Endodermal cell (in vitro differentiated cells): Measurements from ENCODE around the gene SLC44A1. TPM values are rescaled to one million over a fixed set of nuclear protein-coding genes. Genes with fewer than 3 reads are reported as not detected.

Experiments used
- DNase-seq: peaks from one replicate; pipeline ENCODE4 v3.0.0-alpha.2; 2017
- H3K27ac ChIP-seq: 2 replicates; pipeline ENCODE4 v1.5.1; 2013; ENCODE audit warnings: mild to moderate bottlenecking, low read depth, low read length, moderate library complexity
- H3K27me3 ChIP-seq: 2 replicates; pipeline ENCODE4 v1.6.1; 2013; ENCODE audit warnings: mild to moderate bottlenecking, low read length, moderate library complexity; ENCODE audit not compliant: insufficient read depth, control insufficient read depth, poor library complexity, severe bottlenecking
- H3K36me3 ChIP-seq: 2 replicates; pipeline ENCODE4 v1.7.0; 2013; ENCODE audit warnings: mild to moderate bottlenecking, low read length, moderate library complexity; ENCODE audit not compliant: control insufficient read depth, insufficient read depth
- H3K4me1 ChIP-seq: one replicate; pipeline ENCODE4 v1.7.0; 2013; ENCODE audit warnings: low read length; ENCODE audit not compliant: control insufficient read depth, insufficient read depth
- H3K4me3 ChIP-seq: 2 replicates; pipeline ENCODE4 v1.5.1; 2013; ENCODE audit warnings: mild to moderate bottlenecking, low read length, moderate library complexity
- H3K9ac ChIP-seq: 2 replicates; pipeline ENCODE4 v1.6.1; 2013; ENCODE audit warnings: mild to moderate bottlenecking, low read length, moderate library complexity; ENCODE audit not compliant: poor library complexity, severe bottlenecking; ENCODE audit errors: extremely low read depth
- H3K9me3 ChIP-seq: 2 replicates; pipeline ENCODE4 v1.6.1; 2013; ENCODE audit warnings: mild to moderate bottlenecking, low read length, moderate library complexity; ENCODE audit not compliant: control insufficient read depth
- H3K27ac Mint-ChIP-seq: 2 replicates; pipeline ENCODE4 v1.8.0; 2020; ENCODE audit warnings: mixed read lengths
- H3K27me3 Mint-ChIP-seq: 2 replicates; pipeline ENCODE4 v1.8.0; 2021; ENCODE audit warnings: mild to moderate bottlenecking, mixed read lengths; ENCODE audit not compliant: insufficient read depth
- H3K36me3 Mint-ChIP-seq: 2 replicates; pipeline ENCODE4 v1.8.0; 2020; ENCODE audit warnings: low read depth, mixed read lengths
- H3K4me1 Mint-ChIP-seq: 2 replicates; pipeline ENCODE4 v1.8.0; 2020; ENCODE audit warnings: mixed read lengths
- H3K4me3 Mint-ChIP-seq: 2 replicates; pipeline ENCODE4 v1.8.0; 2020; ENCODE audit warnings: mild to moderate bottlenecking, moderate library complexity, mixed read lengths
- H3K9me3 Mint-ChIP-seq: 2 replicates; pipeline ENCODE4 v1.8.0; 2020; ENCODE audit warnings: mild to moderate bottlenecking, mixed read lengths
- WGBS, 2 experiments: methylation state at CpG; one replicate each; pipeline versions ENCODE4 v1.1.5 to v1.1.7; 2013; ENCODE audit warnings: missing lambda C conversion rate in 2 of 2, mixed read lengths in 1 of 2; ENCODE audit not compliant: insufficient coverage in 1 of 2, insufficient read length in 1 of 2; 5-methylcytosine and 5-hydroxymethylcytosine counted together
- total RNA-seq, 2 donors: library from RNA; stranded (reverse); fragmentation: NEBNext Ultra II Directional in 1 of 2; extraction: Animal tissue kit (Norgen Biotek cat#: 25700) in 1 of 2; gene quantifications; 2 replicates in 1 of 2; 3 replicates in 1 of 2; pipeline ENCODE4 v1.2.1, GENCODE V29; 2021
- TF ChIP-seq, protein P1 (sequence below): fragments of 200-600 bp; sonication (generic); conservative IDR thresholded peaks from 2 replicates; pipeline ENCODE4 v1.5.0; 2021; ENCODE audit warnings: antibody characterized with exemption, mild to moderate bottlenecking

SLC44A1 gene
- total RNA-seq, 2 donors from 2014 or later = 69.7 to 73.4 TPM

DNA sequence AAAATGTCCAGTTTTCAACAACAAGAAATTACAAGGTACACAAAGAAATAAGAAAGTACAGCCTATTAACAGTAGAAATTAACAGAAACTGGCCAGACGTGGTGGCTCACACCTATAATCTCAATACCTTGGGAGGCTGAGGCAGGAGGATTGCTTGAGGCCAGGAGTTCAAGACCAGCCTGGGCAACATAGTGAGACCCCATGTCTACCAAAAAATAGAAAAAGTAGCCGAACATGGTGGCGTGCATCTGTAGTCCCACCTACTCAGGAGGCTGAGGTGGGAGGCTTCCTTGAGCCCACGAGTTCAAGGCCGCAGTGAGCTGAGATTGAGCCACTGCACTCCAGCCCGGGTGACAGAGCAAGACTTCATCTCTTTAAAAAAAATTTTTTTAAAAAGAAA is 161.9 kb downstream of the SLC44A1 start:
- Mint-ChIP-seq H3K36me3 (peaks cover 1% of the 10 kb centered on the region), H3K4me3 (no peak overlapping the region), H3K27ac (no peak overlapping the region), H3K9me3 (peaks cover 5% of the 10 kb centered on the region), H3K27me3 (no peaks in the 10 kb centered on the region), H3K4me1 (peaks cover 27% of the 10 kb centered on the region)
- TF ChIP-seq, protein P1, sequence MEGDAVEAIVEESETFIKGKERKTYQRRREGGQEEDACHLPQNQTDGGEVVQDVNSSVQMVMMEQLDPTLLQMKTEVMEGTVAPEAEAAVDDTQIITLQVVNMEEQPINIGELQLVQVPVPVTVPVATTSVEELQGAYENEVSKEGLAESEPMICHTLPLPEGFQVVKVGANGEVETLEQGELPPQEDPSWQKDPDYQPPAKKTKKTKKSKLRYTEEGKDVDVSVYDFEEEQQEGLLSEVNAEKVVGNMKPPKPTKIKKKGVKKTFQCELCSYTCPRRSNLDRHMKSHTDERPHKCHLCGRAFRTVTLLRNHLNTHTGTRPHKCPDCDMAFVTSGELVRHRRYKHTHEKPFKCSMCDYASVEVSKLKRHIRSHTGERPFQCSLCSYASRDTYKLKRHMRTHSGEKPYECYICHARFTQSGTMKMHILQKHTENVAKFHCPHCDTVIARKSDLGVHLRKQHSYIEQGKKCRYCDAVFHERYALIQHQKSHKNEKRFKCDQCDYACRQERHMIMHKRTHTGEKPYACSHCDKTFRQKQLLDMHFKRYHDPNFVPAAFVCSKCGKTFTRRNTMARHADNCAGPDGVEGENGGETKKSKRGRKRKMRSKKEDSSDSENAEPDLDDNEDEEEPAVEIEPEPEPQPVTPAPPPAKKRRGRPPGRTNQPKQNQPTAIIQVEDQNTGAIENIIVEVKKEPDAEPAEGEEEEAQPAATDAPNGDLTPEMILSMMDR = no peak
- Histone ChIP-seq H3K27ac (no peak overlapping the region), H3K4me3 (no peak overlapping the region), H3K27me3 (no peaks in the 10 kb centered on the region), H3K4me1 (peaks cover 5% of the 10 kb centered on the region), H3K9ac (no peak overlapping the region), H3K36me3 (no peaks in the 10 kb centered on the region), H3K9me3 (peaks cover 8% of the 10 kb centered on the region)
- DNase-seq = no peak
- 90 to 92% methylated on average over 6 of the region's 6 CpGs for WGBS, 2 experiments

DNA sequence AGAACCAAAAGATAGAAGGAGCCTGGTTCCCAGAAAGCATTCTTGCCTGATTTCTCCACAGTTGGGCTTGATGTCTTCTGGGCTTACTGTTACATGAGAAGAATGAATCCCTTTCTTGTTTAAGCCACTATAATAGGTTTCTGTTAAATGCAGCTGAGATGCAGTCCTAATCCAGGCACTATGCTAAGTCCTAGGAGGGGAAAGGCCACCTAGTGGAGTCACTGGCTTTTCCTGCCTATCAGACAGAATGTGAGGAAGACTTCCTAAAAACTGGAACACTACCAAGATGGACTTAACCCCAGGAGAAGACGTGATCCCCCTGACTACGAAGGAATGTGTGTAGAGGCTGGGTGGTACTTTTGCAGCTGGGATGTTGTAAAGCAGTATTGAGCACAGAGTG is 169.1 kb downstream of the SLC44A1 start:
- Histone ChIP-seq H3K27ac (no peak overlapping the region), H3K9me3 (peaks cover 3% of the 10 kb centered on the region), H3K4me3 (no peak overlapping the region), H3K36me3 (no peaks in the 10 kb centered on the region), H3K9ac (no peak overlapping the region), H3K27me3 (no peaks in the 10 kb centered on the region), H3K4me1 (peaks cover 6% of the 10 kb centered on the region)
- Mint-ChIP-seq H3K4me1 (peaks cover 11% of the 10 kb centered on the region), H3K36me3 (no peaks in the 10 kb centered on the region), H3K4me3 (no peak overlapping the region), H3K27me3 (no peaks in the 10 kb centered on the region), H3K9me3 (peaks cover 9% of the 10 kb centered on the region), H3K27ac (no peak overlapping the region)
- TF ChIP-seq, protein P1 = peak; percentile 71
- 73 to 84% methylated on average over 2 of the region's 2 CpGs for WGBS, 2 experiments
- DNase-seq = peak; percentile 69

DNA sequence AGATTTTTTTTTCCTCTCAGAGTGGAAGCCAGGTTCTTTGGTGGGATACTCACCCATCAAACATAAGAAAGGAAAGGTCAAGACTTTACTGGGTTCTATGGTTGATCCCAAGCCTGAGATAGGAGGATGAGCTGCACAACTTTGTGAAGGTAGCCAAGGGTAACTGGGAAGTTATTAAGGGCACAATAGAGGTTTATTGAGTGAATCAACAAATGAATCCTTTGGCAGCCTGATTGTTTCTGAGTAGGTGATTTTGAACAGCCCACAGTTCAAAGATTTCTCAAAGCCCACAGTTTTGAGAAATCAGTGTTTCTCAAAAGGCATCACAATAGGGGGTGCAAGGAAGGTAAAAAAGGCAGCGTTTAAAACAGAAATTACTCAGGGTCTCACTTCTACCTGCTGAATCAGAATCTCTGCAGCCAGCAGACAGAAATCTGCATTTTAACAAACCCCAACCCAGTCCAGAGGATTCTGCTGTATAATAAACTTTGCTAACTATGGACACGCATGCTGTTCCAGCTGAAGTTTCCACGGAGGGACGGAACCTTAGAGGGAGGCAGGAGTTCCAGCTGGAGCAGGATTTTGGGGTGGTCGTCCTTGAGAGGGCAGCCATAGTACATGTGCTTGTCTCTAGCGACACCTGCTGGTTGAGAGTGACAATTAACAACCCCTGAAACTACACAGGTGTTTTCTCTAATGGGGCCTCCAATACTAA is 170.7 kb downstream of the SLC44A1 start:
- Histone ChIP-seq H3K27me3 (no peaks in the 10 kb centered on the region), H3K36me3 (no peaks in the 10 kb centered on the region), H3K4me1 (peaks cover 6% of the 10 kb centered on the region), H3K4me3 (no peak overlapping the region), H3K9me3 (peaks cover 9% of the 10 kb centered on the region), H3K27ac (no peak overlapping the region), H3K9ac (no peak overlapping the region)
- H3K4me1 Mint-ChIP-seq = peaks cover 16% of the 10 kb centered on the region
- TF ChIP-seq, protein P1 = peak; percentile 94
- H3K9me3 Mint-ChIP-seq = peaks cover 17% of the 10 kb centered on the region
- peak overlapping the region; percentile 35 for H3K4me3 Mint-ChIP-seq
- no peaks in the 10 kb centered on the region for H3K27me3 Mint-ChIP-seq
- H3K27ac Mint-ChIP-seq = no peak overlapping the region
- peak; percentile 87 for DNase-seq
- no peaks in the 10 kb centered on the region for H3K36me3 Mint-ChIP-seq
- 8 to 10% methylated on average over 5 to 6 of the region's 6 CpGs for WGBS, 2 experiments
